ENCODE results near the gene FAM193B.

FAM193B gene

GRCh38 chr5:177554474-177555111 lies at the start of gene FAM193B:
FAM193B (minus strand) TSS chr5:177554563; CDS start chr5:177554458, 105 bp downstream.
- peak; percentile 96 for DNase-seq

GRCh38 chr5:177604116-177604521 lies 49.8 kb upstream of the FAM193B start:
- no peak for DNase-seq

GRCh38 chr5:177603631-177604030 lies 49.3 kb upstream of the FAM193B start:
- DNase-seq: no peak

GRCh38 chr5:177602458-177602830 lies 48.1 kb upstream of the FAM193B start:
- no peak for DNase-seq

GRCh38 chr5:177601577-177602457 lies 47.5 kb upstream of the FAM193B start:
- DNase-seq: no peak

- DNase-seq: no peak
Measured at GRCh38 chr5:177601126-177601525, 46.8 kb upstream of the FAM193B start.

GRCh38 chr5:177600508-177601018 lies 46.2 kb upstream of the FAM193B start:
- DNase-seq: no peak

- peak; percentile 83 for DNase-seq
Measured at GRCh38 chr5:177599731-177600507, 45.6 kb upstream of the FAM193B start, which contains the start of gene B4GALT7. B4GALT7 (plus strand) TSS chr5:177600132; CDS start chr5:177600211, 79 bp downstream.

GRCh38 chr5:177598477-177598876 lies 44.1 kb upstream of the FAM193B start:
- DNase-seq: no peak

GRCh38 chr5:177596775-177597238 lies 42.4 kb upstream of the FAM193B start:
- no peak for DNase-seq

- no peak for DNase-seq
Measured at GRCh38 chr5:177595991-177596774, 41.8 kb upstream of the FAM193B start.

GRCh38 chr5:177595026-177595585 lies 40.7 kb upstream of the FAM193B start:
- DNase-seq: no peak

- DNase-seq: no peak
Measured at GRCh38 chr5:177594071-177594470, 39.7 kb upstream of the FAM193B start.

GRCh38 chr5:177593511-177593910 lies 39.1 kb upstream of the FAM193B start:
- DNase-seq: no peak

GRCh38 chr5:177592905-177593304 lies 38.5 kb upstream of the FAM193B start:
- DNase-seq: no peak

GRCh38 chr5:177592010-177592834 lies 37.9 kb upstream of the FAM193B start, which contains the start of gene TMED9:
TMED9 (plus strand) TSS chr5:177592203; CDS start chr5:177592215, 12 bp downstream.
- peak; percentile 89 for DNase-seq

GRCh38 chr5:177591690-177592009 lies 37.3 kb upstream of the FAM193B start:
- DNase-seq: no peak

- DNase-seq: no peak
Measured at GRCh38 chr5:177590406-177590805, 36.0 kb upstream of the FAM193B start.

GRCh38 chr5:177588413-177588909 lies 34.1 kb upstream of the FAM193B start:
- DNase-seq: no peak

GRCh38 chr5:177578316-177578715 lies 24.0 kb upstream of the FAM193B start:
- DNase-seq: no peak

- no peak for DNase-seq
Measured at GRCh38 chr5:177576169-177576568, 21.8 kb upstream of the FAM193B start.
